Activated T-helper 2 cell treated with anti-CD3 and anti-CD28 coated beads, Interferon-gamma antibody, Interleukin-2, Interleukin-4, amounts not matched to agents 10 μg/mL and 5 μg/mL and 100 μg/mL, durations not matched to agents 14 hours and 24 hours and 36 hours (primary cell): Measurements from ENCODE around the gene MTFP1. TPM values are rescaled to one million over a fixed set of nuclear protein-coding genes. Genes with fewer than 3 reads are reported as not detected.

Experiments used
- total RNA-seq: library from RNA; stranded (reverse); gene quantifications from 2 replicates; pipeline ENCODE4 v1.2.3, GENCODE V29; 2022

The MTFP1 gene
- total RNA-seq, 1 donor from 2014 or later: 72.2 TPM

Other genes with a start within 250 kb of the MTFP1 start
- 919 and 932 TPM in 2 replicates for gene LIF, start 179.0 kb upstream of the MTFP1 start, total RNA-seq
- 148 and 152 TPM in 2 replicates for gene OSM, start 158.9 kb upstream of the MTFP1 start, total RNA-seq
- gene CASTOR1, start 136.3 kb upstream of the MTFP1 start, total RNA-seq: 11.1 TPM in 2 replicates
- 26.8 and 29.4 TPM in 2 replicates for gene TBC1D10A, start 98.8 kb upstream of the MTFP1 start, total RNA-seq
- gene SF3A1, start 68.9 kb upstream of the MTFP1 start, total RNA-seq: 287 and 325 TPM in 2 replicates
- 3.2 and 4.3 TPM in 2 replicates for gene CCDC157, start 68.8 kb upstream of the MTFP1 start, total RNA-seq
- gene RNF215, start 38.4 kb upstream of the MTFP1 start, total RNA-seq: 17.2 and 19.3 TPM in 2 replicates
- 32.7 and 36.2 TPM in 2 replicates for gene SEC14L2, start 28.8 kb upstream of the MTFP1 start, total RNA-seq
- not detected in 2 replicates for gene SEC14L3, start 46.2 kb downstream of the MTFP1 start, total RNA-seq
- not detected in 2 replicates for gene SEC14L4, start 79.9 kb downstream of the MTFP1 start, total RNA-seq
- gene SEC14L6, start 121.0 kb downstream of the MTFP1 start, total RNA-seq: 0.05 TPM in 1 of 2 replicates, not detected in the other
- not detected in 2 replicates for gene GAL3ST1, start 148.9 kb downstream of the MTFP1 start, total RNA-seq
- gene PES1, start 166.1 kb downstream of the MTFP1 start, total RNA-seq: 129 and 132 TPM in 2 replicates
- 0.51 and 0.68 TPM in 2 replicates for gene TCN2, start 181.4 kb downstream of the MTFP1 start, total RNA-seq
- gene SLC35E4, start 210.0 kb downstream of the MTFP1 start, total RNA-seq: 8.3 and 9.0 TPM in 2 replicates
- gene DUSP18, start 242.1 kb downstream of the MTFP1 start, total RNA-seq: 10.5 and 11.2 TPM in 2 replicates